ENCODE results near the gene HCCS.

Gene HCCS

GRCh38 chrX:11111037-11111851 is at the start of gene HCCS:
Gene HCCS (plus strand): TSS chrX:11111332. CDS start chrX:11112061, 729 bp downstream.
- peak; percentile 86 for DNase-seq (ENCODE audit: low spot score)

- DNase-seq (ENCODE audit: low spot score) = no peak
Observed at GRCh38 chrX:11064276-11064675, 46.9 kb upstream of the HCCS start.

- no peak for DNase-seq (ENCODE audit: low spot score)
Observed at GRCh38 chrX:11064851-11065600, 46.1 kb upstream of the HCCS start.

GRCh38 chrX:11066812-11067211 is 44.3 kb upstream of the HCCS start:
- no peak for DNase-seq (ENCODE audit: low spot score)

- no peak for DNase-seq (ENCODE audit: low spot score)
Observed at GRCh38 chrX:11073381-11073780, 37.8 kb upstream of the HCCS start.

GRCh38 chrX:11080741-11081305 is 30.3 kb upstream of the HCCS start:
- no peak for DNase-seq (ENCODE audit: low spot score)

GRCh38 chrX:11081511-11081910 is 29.6 kb upstream of the HCCS start:
- no peak for DNase-seq (ENCODE audit: low spot score)

- DNase-seq (ENCODE audit: low spot score) = no peak
Observed at GRCh38 chrX:11085305-11085704, 25.8 kb upstream of the HCCS start.

- no peak for DNase-seq (ENCODE audit: low spot score)
Observed at GRCh38 chrX:11089802-11090201, 21.3 kb upstream of the HCCS start.

GRCh38 chrX:11097933-11098332 is 13.2 kb upstream of the HCCS start:
- DNase-seq (ENCODE audit: low spot score) = no peak

- no peak for DNase-seq (ENCODE audit: low spot score)
Observed at GRCh38 chrX:11099465-11099864, 11.7 kb upstream of the HCCS start.

GRCh38 chrX:11100281-11101035 is 10.7 kb upstream of the HCCS start:
- peak; percentile 31 for DNase-seq (ENCODE audit: low spot score)

GRCh38 chrX:11103006-11103405 is 8.1 kb upstream of the HCCS start:
- DNase-seq (ENCODE audit: low spot score) = no peak

GRCh38 chrX:11103751-11104150 is 7.4 kb upstream of the HCCS start:
- DNase-seq (ENCODE audit: low spot score) = no peak

- DNase-seq (ENCODE audit: low spot score) = peak; percentile 4
Observed at GRCh38 chrX:11105080-11105479, 6.1 kb upstream of the HCCS start.

GRCh38 chrX:11108253-11108941 is 2.7 kb upstream of the HCCS start:
- no peak for DNase-seq (ENCODE audit: low spot score)

- DNase-seq (ENCODE audit: low spot score) = no peak
Observed at GRCh38 chrX:11109968-11110367, 1.2 kb upstream of the HCCS start.

- DNase-seq (ENCODE audit: low spot score) = no peak
Observed at GRCh38 chrX:11111947-11112346, 815 bp downstream of the HCCS start.

- DNase-seq (ENCODE audit: low spot score) = peak; percentile 5
Observed at GRCh38 chrX:11113731-11114130, 2.6 kb downstream of the HCCS start.

GRCh38 chrX:11117745-11118144 is 6.6 kb downstream of the HCCS start:
- DNase-seq (ENCODE audit: low spot score) = peak; percentile 59

GRCh38 chrX:11119313-11119943 is 8.3 kb downstream of the HCCS start:
- peak; percentile 68 for DNase-seq (ENCODE audit: low spot score)
